HCT116 (cell line): Measurements from ENCODE around the gene MSI2. TPM values are rescaled to one million over a fixed set of nuclear protein-coding genes. Genes with fewer than 3 reads are reported as not detected.

Experiments used
- ATAC-seq: fragments of 200-7000 bp; cut with Tn5 transposase; 2 replicates; pipeline ENCODE4 v1.9.1; 2020; ENCODE audit warnings: mild to moderate bottlenecking, moderate library complexity
- BruUV-seq: library from RNA; stranded (reverse); fragments of 400-500 nt; replicated peaks from 2 replicates; lab custom pipeline; 2021; lab: Mats Ljungman, UMichigan
- CTCF ChIA-PET: fragments of 300-600 bp; sonication (Branson Sonifier 250); formaldehyde crosslinking; loops from one replicate; lab custom pipeline; 2021; ENCODE audit warnings: antibody characterized with exemption; lab: Charles Lee
- POLR2A ChIA-PET: fragments of 300-600, 350-600 bp; sonication (Branson Sonifier 250); formaldehyde crosslinking; loops from one replicate; lab custom pipeline; 2021; ENCODE audit warnings: antibody characterized with exemption; lab: Charles Lee
- RAD21 ChIA-PET, 2 experiments: fragments of 300-600 bp; sonication (Branson Sonifier 250); formaldehyde crosslinking; loops; one replicate each; lab custom pipeline; 2023; ENCODE audit warnings: low total read pairs in 2 of 2; ENCODE audit not compliant: uncharacterized antibody in 2 of 2, unreplicated experiment in 2 of 2, low non-redundant PET in 1 of 2; lab: Charles Lee
- DNase-seq: peaks from one replicate; pipeline ENCODE4 v3.0.0-alpha.2; 2010; ENCODE audit warnings: low read depth, low spot score
- H2AFZ ChIP-seq: fragments of 200-600 bp; shearing (Covaris generic), sonication (generic); 2 replicates; pipeline ENCODE4 v1.6.1; 2017; ENCODE audit warnings: low read depth, mixed run types, mixed read lengths, antibody characterized with exemption, low read length; ENCODE audit not compliant: poor library complexity, severe bottlenecking
- H3K27ac ChIP-seq: 2 replicates; pipeline ENCODE4 v1.5.1; 2012; ENCODE audit warnings: low read depth, low read length
- H3K27me3 ChIP-seq: fragments of 200-600 bp; sonication (generic); 2 replicates; pipeline ENCODE4 v1.6.1; 2016; ENCODE audit warnings: mixed run types, low read length, mixed read lengths; ENCODE audit not compliant: insufficient read depth
- H3K36me3 ChIP-seq, 2 experiments: fragments of 200-500 bp in 1 of 2; fragments of 200-600 bp in 1 of 2; sonication (Bioruptor generic) in 1 of 2; sonication (generic) in 1 of 2; 2 replicates each; pipeline versions ENCODE4 v1.5.1 to v1.6.1; 2014 to 2016; ENCODE audit warnings: low read length in 2 of 2, inconsistent platforms in 1 of 2, mixed read lengths in 1 of 2, mixed run types in 1 of 2; ENCODE audit not compliant: insufficient read depth in 2 of 2, control insufficient read depth in 1 of 2
- H3K4me1 ChIP-seq, 2 experiments: fragments of 200-600 bp in 1 of 2; sonication (generic) in 1 of 2; 2 replicates each; pipeline versions ENCODE4 v1.5.1 to v1.6.1; 2012 to 2017; ENCODE audit warnings: low read length in 2 of 2, inconsistent platforms in 1 of 2, mild to moderate bottlenecking in 1 of 2, mixed read lengths in 1 of 2, mixed run types in 1 of 2, moderate library complexity in 1 of 2; ENCODE audit not compliant: insufficient read depth in 2 of 2, control insufficient read depth in 1 of 2
- H3K4me2 ChIP-seq: fragments of 200-600 bp; sonication (generic); 2 replicates; pipeline ENCODE4 v1.6.1; 2017; ENCODE audit warnings: mixed run types, low read length, mixed read lengths
- H3K4me3 ChIP-seq, 2 experiments: fragments of 200-600 bp in 1 of 2; sonication (generic) in 1 of 2; replicated peaks in 1 of 2; 2 replicates each; pipeline ENCODE4 v1.5.1; 2011 to 2016; ENCODE audit warnings: low read length in 2 of 2, control low read depth in 1 of 2, low read depth in 1 of 2, mild to moderate bottlenecking in 1 of 2, mixed read lengths in 1 of 2, mixed run types in 1 of 2
- H3K79me2 ChIP-seq: fragments of 200-600 bp; sonication (generic); 2 replicates; pipeline ENCODE4 v1.6.1; 2017; ENCODE audit warnings: mild to moderate bottlenecking, mixed run types, low read length, moderate library complexity, mixed read lengths; ENCODE audit not compliant: insufficient read depth
- H3K9ac ChIP-seq: fragments of 200-600 bp; sonication (generic); 2 replicates; pipeline ENCODE4 v1.6.1; 2016; ENCODE audit warnings: low read length, mixed read lengths
- H3K9me2 ChIP-seq: fragments of 200-600 bp; sonication (generic), shearing (Covaris generic); 2 replicates; pipeline ENCODE4 v1.6.1; 2017; ENCODE audit warnings: mixed run types, mild to moderate bottlenecking, moderate library complexity; ENCODE audit not compliant: insufficient read depth
- H3K9me3 ChIP-seq, 2 experiments: fragments of 200-500 bp in 1 of 2; fragments of 200-600 bp in 1 of 2; sonication (Bioruptor generic) in 1 of 2; sonication (generic) in 1 of 2; 2 replicates each; pipeline ENCODE4 v1.6.1; 2014 to 2017; ENCODE audit warnings: low read length in 2 of 2, mixed read lengths in 2 of 2, inconsistent platforms in 1 of 2, low read depth in 1 of 2, mild to moderate bottlenecking in 1 of 2, mixed run types in 1 of 2, moderate library complexity in 1 of 2; ENCODE audit not compliant: control insufficient read depth in 1 of 2, insufficient read depth in 1 of 2
- H4K20me1 ChIP-seq: fragments of 200-600 bp; sonication (generic), shearing (Covaris generic); 2 replicates; pipeline ENCODE4 v1.6.1; 2017; ENCODE audit warnings: mixed run types, mild to moderate bottlenecking, moderate library complexity; ENCODE audit not compliant: insufficient read depth
- ATF3 ChIP-seq: IDR thresholded peaks from 2 replicates; pipeline ENCODE4 v1.6.1; 2012
- EGR1 ChIP-seq: IDR thresholded peaks from 2 replicates; pipeline ENCODE4 v1.6.1; 2012; ENCODE audit warnings: low read depth
- FOSL1 ChIP-seq: IDR thresholded peaks from 2 replicates; pipeline ENCODE4 v1.6.1; 2012; ENCODE audit warnings: low read depth
- SP1 ChIP-seq: IDR thresholded peaks from 2 replicates; pipeline ENCODE4 v1.6.1; 2012; ENCODE audit warnings: low read depth
- TCF7L2 ChIP-seq: IDR thresholded peaks from 2 replicates; pipeline ENCODE4 v1.7.0; 2011; ENCODE audit warnings: borderline replicate concordance, inconsistent platforms; ENCODE audit not compliant: insufficient read depth, insufficient read length; ENCODE audit errors: extremely low read depth
- YY1 ChIP-seq: IDR thresholded peaks from 2 replicates; pipeline ENCODE4 v1.6.1; 2011; ENCODE audit warnings: low read length, low read depth, moderate library complexity, mild to moderate bottlenecking; ENCODE audit not compliant: insufficient replicate concordance; ENCODE audit errors: extremely low read depth
- ZFX ChIP-seq: fragments of 450-650 bp; IDR thresholded peaks from 2 replicates; pipeline ENCODE4 v1.6.1; 2017
- intact Hi-C: fragments of 100-400 bp; cut with micrococcal nuclease; formaldehyde crosslinking; loops from 2 replicates; pipeline ENCODE4 v1.10.0; 2022
- total RNA-seq: library from RNA; stranded (reverse); gene quantifications from one replicate; pipeline ENCODE4 v1.2.1, GENCODE V29; 2021; ENCODE audit not compliant: unreplicated experiment
- TF ChIP-seq, protein P1 (sequence below), 3 experiments: fragments of 200-600 bp in 1 of 3; sonication (generic) in 1 of 3; IDR thresholded peaks in 2 of 3; conservative IDR thresholded peaks in 1 of 3; 2 replicates each; pipeline ENCODE4 v1.5.1; 2012 to 2017; ENCODE audit warnings: low read depth in 2 of 3, low read length in 2 of 3, antibody characterized with exemption in 1 of 3, borderline replicate concordance in 1 of 3, control low read depth in 1 of 3, mild to moderate bottlenecking in 1 of 3, mixed read lengths in 1 of 3, mixed run types in 1 of 3, moderate library complexity in 1 of 3; ENCODE audit not compliant: insufficient read depth in 1 of 3
- TF ChIP-seq, protein P2 (sequence below): IDR thresholded peaks from 2 replicates; pipeline ENCODE4 v1.6.1; 2012; ENCODE audit warnings: low read depth

Gene MSI2
- total RNA-seq, 1 experiment from 2014 or later = 137 TPM

DNA sequence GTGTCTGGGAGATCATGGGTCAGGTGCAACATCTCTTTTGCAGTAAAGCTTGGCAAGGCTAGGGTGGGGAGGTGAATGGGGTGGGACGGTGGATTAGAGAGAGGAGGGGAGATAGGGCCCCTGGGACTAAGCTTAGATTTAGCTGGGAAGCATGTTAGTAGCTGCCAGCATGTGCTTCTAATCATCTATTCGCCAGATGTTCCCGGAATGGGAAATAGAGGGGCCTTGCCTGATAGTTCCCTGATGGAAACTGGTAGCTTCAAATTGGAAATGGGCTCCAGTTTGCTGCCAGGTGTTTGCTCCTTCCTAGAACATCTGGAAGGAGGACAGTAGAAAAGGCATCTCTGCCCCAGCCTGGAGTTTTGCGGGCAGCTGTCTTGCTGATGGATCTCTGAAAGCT lies 312.7 kb downstream of the MSI2 start:
- ATAC-seq = no peak
- TF ChIP-seq TCF7L2 = no peak

GRCh38 chr17:57569853-57570252 lies 313.5 kb downstream of the MSI2 start:
- no peak overlapping the region for H2AFZ ChIP-seq
- TF ChIP-seq EGR1 (no peak), FOSL1 (no peak), SP1 (no peak), ZFX (no peak), ATF3 (no peak), YY1 (no peak)
- TF ChIP-seq, protein P1, sequence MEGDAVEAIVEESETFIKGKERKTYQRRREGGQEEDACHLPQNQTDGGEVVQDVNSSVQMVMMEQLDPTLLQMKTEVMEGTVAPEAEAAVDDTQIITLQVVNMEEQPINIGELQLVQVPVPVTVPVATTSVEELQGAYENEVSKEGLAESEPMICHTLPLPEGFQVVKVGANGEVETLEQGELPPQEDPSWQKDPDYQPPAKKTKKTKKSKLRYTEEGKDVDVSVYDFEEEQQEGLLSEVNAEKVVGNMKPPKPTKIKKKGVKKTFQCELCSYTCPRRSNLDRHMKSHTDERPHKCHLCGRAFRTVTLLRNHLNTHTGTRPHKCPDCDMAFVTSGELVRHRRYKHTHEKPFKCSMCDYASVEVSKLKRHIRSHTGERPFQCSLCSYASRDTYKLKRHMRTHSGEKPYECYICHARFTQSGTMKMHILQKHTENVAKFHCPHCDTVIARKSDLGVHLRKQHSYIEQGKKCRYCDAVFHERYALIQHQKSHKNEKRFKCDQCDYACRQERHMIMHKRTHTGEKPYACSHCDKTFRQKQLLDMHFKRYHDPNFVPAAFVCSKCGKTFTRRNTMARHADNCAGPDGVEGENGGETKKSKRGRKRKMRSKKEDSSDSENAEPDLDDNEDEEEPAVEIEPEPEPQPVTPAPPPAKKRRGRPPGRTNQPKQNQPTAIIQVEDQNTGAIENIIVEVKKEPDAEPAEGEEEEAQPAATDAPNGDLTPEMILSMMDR (IDR thresholded peaks at IDR 0.05 in 2 of 3, conservative IDR thresholded peaks at IDR 0.05 in 1 of 3; ENCODE audit: borderline replicate concordance in 1 of 3, insufficient read depth in 1 of 3, low read depth in 2 of 3, low read length in 2 of 3) = no peak
- TF ChIP-seq, protein P2, sequence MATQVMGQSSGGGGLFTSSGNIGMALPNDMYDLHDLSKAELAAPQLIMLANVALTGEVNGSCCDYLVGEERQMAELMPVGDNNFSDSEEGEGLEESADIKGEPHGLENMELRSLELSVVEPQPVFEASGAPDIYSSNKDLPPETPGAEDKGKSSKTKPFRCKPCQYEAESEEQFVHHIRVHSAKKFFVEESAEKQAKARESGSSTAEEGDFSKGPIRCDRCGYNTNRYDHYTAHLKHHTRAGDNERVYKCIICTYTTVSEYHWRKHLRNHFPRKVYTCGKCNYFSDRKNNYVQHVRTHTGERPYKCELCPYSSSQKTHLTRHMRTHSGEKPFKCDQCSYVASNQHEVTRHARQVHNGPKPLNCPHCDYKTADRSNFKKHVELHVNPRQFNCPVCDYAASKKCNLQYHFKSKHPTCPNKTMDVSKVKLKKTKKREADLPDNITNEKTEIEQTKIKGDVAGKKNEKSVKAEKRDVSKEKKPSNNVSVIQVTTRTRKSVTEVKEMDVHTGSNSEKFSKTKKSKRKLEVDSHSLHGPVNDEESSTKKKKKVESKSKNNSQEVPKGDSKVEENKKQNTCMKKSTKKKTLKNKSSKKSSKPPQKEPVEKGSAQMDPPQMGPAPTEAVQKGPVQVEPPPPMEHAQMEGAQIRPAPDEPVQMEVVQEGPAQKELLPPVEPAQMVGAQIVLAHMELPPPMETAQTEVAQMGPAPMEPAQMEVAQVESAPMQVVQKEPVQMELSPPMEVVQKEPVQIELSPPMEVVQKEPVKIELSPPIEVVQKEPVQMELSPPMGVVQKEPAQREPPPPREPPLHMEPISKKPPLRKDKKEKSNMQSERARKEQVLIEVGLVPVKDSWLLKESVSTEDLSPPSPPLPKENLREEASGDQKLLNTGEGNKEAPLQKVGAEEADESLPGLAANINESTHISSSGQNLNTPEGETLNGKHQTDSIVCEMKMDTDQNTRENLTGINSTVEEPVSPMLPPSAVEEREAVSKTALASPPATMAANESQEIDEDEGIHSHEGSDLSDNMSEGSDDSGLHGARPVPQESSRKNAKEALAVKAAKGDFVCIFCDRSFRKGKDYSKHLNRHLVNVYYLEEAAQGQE = no peak
- ChIA-PET POLR2A (no interaction called here), CTCF (interaction anchor here (1.5 kb wide), 1 partner anchor 327 kb away, joined by 5 read pairs; no protein-coding TSS in a partner anchor), RAD21 (no interaction called here)
- intact Hi-C loops = no loop called here
- no peaks in the 10 kb centered on the region for H3K9me3 ChIP-seq
- H3K79me2 ChIP-seq = no peaks in the 10 kb centered on the region
- no peaks in the 10 kb centered on the region for H3K36me3 ChIP-seq
- BruUV-seq = no TSS peak
- no peaks in the 10 kb centered on the region for H3K27me3 ChIP-seq
- no peak overlapping the region for H3K4me2 ChIP-seq
- no peak overlapping the region for H3K9ac ChIP-seq
- H3K4me1 ChIP-seq = peaks cover 0 to 4% of the 10 kb centered on the region in 2 experiments; a peak in 1 of 4 replicates
- no peaks in the 10 kb centered on the region for H4K20me1 ChIP-seq
- no peak overlapping the region for H3K27ac ChIP-seq
- H3K4me3 ChIP-seq = no peak overlapping the region
- no peak for ATAC-seq
- no peak for DNase-seq
- no peaks in the 10 kb centered on the region for H3K9me2 ChIP-seq

More for the DNA sequence above, 312.7 kb downstream of the MSI2 start:
- no peaks in the 10 kb centered on the region for H3K79me2 ChIP-seq
- H3K4me1 ChIP-seq = peaks cover 0 to 4% of the 10 kb centered on the region in 2 experiments; a peak in 1 of 4 replicates
- ChIA-PET CTCF (interaction anchor here (1.5 kb wide), 1 partner anchor 326 kb away, joined by 5 read pairs; no protein-coding TSS in a partner anchor), RAD21 (no interaction called here), POLR2A (no interaction called here)
- H3K9me2 ChIP-seq = no peaks in the 10 kb centered on the region
- no peak overlapping the region for H2AFZ ChIP-seq
- intact Hi-C loops = no loop called here
- no peaks in the 10 kb centered on the region for H4K20me1 ChIP-seq
- H3K36me3 ChIP-seq = no peaks in the 10 kb centered on the region
- H3K9me3 ChIP-seq = no peaks in the 10 kb centered on the region
- BruUV-seq = no TSS peak
- no peaks in the 10 kb centered on the region for H3K27me3 ChIP-seq
- H3K9ac ChIP-seq = no peak overlapping the region
- DNase-seq = no peak
- no peak overlapping the region for H3K4me3 ChIP-seq
- H3K27ac ChIP-seq = no peak overlapping the region
- H3K4me2 ChIP-seq = no peak overlapping the region
